ENCODE data around the gene CEP63.

The CEP63 gene

DNA sequence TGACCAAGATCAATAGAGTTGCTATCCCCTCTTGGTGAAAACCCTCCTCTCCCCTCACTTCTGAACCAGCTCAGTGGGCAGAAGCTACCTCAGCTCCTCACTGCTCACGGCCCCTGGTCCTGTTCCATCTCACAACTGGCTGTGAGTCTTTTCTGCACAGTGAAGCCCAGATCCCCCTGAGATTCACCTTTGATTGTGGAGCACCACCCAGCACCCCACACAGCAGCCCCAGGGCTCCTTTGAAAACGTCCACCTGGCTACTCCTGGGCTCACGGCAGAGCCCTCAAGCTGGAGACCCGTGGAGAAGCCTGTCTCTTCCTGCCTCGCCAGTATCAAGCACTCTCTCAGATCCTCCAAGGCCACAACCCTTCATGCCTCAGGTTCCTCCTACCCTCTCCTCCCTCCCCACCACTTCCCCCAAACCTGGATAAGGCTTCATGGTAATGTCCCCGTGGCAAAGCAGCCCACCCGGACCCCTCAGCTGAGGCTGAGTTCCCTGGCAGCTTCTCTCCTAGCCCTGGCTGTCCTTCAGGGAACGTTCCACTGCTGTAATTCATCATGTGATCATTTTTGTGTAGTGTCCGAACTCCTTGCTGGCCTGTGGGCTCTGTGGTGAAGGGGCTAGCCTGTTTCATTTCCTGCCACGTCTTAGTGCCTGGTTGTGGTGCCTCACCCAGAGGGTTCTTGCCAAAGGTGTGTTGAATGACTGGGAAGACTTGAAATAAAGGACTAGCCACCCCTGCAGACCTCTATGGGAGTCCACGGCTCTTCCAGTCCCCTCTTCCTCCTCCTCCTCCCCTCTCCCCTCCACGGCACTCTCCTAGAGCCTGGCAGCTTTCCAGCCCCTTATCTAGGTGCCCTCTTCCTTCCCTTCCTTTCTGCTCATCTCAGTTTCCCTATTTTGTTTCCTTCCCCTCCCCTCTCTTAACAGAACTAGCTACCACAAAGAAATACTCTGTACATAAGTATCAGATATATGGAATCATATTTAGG is 120.5 kb downstream of the CEP63 start:
- TF ChIP-seq, protein P1, sequence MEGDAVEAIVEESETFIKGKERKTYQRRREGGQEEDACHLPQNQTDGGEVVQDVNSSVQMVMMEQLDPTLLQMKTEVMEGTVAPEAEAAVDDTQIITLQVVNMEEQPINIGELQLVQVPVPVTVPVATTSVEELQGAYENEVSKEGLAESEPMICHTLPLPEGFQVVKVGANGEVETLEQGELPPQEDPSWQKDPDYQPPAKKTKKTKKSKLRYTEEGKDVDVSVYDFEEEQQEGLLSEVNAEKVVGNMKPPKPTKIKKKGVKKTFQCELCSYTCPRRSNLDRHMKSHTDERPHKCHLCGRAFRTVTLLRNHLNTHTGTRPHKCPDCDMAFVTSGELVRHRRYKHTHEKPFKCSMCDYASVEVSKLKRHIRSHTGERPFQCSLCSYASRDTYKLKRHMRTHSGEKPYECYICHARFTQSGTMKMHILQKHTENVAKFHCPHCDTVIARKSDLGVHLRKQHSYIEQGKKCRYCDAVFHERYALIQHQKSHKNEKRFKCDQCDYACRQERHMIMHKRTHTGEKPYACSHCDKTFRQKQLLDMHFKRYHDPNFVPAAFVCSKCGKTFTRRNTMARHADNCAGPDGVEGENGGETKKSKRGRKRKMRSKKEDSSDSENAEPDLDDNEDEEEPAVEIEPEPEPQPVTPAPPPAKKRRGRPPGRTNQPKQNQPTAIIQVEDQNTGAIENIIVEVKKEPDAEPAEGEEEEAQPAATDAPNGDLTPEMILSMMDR (IDR thresholded peaks at IDR 0.05; ENCODE audit: poor library complexity, severe bottlenecking): no peak

DNA sequence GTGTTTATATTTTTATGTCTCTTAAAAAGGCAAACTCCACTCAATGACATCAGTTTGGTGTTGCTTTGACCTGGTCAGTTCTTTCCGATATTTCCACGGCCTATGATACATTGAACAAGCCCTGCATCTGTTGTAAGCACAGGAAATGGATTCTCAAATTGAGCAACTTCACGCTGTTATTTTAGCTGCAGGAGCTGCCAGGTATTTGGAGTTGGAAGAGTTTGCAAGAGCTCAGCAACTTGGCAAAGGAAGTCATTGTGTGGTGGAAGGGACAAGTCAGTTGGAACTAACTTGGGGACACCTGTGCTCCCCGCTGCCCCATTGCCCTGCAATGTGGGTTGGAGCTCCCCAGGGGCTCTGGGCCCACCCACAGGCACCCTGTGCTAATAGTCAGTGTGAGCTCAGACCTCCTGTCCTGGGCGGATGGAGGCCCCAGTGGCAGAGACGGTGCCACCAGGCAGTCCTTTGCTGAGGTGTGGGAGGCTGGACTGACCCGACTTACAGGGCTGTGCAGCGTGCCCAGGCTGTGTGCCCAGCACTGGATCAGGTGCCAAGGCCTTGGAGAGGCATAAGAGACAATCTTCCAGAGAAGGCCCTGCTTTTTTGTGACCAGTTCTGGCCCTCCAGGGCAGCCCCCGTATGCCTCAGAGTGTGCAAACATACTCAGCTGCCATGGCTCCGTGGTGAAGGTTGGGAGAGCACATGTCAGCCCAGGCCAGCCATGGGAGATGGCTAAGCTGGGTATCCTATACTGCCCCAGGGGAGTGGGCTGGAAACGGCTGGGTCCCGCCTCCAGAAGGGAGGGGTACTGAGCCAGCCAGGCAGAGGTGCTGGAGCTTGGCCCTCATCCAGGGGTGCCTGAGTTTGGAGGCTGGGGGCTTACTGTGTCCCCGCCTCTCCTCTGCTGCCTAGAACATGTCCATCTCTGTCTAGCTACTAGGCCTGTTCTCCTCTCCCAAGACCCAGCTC is 121.5 kb downstream of the CEP63 start:
- ATAC-seq (ENCODE audit: low read depth) (no peak), DNase-seq (ENCODE audit: low spot score) (no peak)
- TF ChIP-seq, protein P1 (IDR thresholded peaks at IDR 0.05; ENCODE audit: poor library complexity, severe bottlenecking): no peak
- H3K27ac ChIP-seq (ENCODE audit: poor library complexity, severe bottlenecking): no peak overlapping the region
- H3K4me3 ChIP-seq (ENCODE audit: severe bottlenecking): no peak overlapping the region
- H3K4me1 ChIP-seq (ENCODE audit: insufficient read depth, poor library complexity, severe bottlenecking): no peaks in the 10 kb centered on the region
- no peaks in the 10 kb centered on the region for H3K36me3 ChIP-seq (ENCODE audit: low read depth)
- no peaks in the 10 kb centered on the region for H3K27me3 ChIP-seq (ENCODE audit: insufficient read depth, poor library complexity, severe bottlenecking)
- no peaks in the 10 kb centered on the region for H3K9me3 ChIP-seq (ENCODE audit: severe bottlenecking)

More for the DNA sequence above, 120.5 kb downstream of the CEP63 start:
- H3K36me3 ChIP-seq (ENCODE audit: low read depth): no peaks in the 10 kb centered on the region
- no peak overlapping the region for H3K4me3 ChIP-seq (ENCODE audit: severe bottlenecking)
- ATAC-seq (ENCODE audit: low read depth) (no peak), DNase-seq (ENCODE audit: low spot score) (no peak)
- no peaks in the 10 kb centered on the region for H3K9me3 ChIP-seq (ENCODE audit: severe bottlenecking)
- no peaks in the 10 kb centered on the region for H3K4me1 ChIP-seq (ENCODE audit: insufficient read depth, poor library complexity, severe bottlenecking)
- no peaks in the 10 kb centered on the region for H3K27me3 ChIP-seq (ENCODE audit: insufficient read depth, poor library complexity, severe bottlenecking)
- H3K27ac ChIP-seq (ENCODE audit: poor library complexity, severe bottlenecking): no peak overlapping the region

DNA sequence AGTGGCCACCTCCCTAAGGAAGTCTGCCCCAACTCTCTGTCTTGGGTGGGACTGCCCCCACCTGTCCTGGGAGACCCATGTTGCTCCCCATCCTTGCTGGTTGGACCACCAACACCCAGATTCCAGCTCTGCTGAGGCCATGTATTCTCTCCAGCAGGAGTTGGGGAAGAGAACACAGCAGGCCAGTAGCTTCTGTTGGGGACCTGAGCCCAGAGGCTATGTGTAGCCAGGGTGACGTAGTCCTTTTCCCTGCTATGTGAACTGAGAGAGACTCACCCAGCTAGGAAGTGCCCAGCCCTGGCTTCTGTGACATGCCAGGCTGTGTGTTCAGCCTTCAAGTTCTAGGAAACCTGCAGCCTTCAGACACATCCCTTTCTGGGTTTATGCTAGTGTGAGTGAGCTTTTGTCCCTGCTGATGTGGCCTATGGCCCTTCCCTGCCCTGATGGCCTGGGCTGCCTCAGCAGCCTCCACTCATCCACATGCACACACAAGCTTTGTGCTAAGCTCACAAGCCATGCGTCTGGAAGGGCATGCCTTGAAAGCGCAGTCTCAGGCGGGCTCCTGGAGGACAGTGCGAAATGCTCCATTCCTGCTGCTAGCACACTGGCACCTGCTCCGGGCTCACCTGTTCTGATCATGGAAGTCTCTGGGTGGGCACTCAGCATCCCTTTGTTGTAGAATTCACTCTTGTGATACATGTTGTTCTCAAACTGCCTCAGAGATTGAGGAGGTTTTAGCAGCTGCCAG is 122.3 kb downstream of the CEP63 start:
- Histone ChIP-seq H3K4me1 (ENCODE audit: insufficient read depth, poor library complexity, severe bottlenecking) (no peaks in the 10 kb centered on the region), H3K27ac (ENCODE audit: poor library complexity, severe bottlenecking) (no peak overlapping the region), H3K27me3 (ENCODE audit: insufficient read depth, poor library complexity, severe bottlenecking) (no peaks in the 10 kb centered on the region), H3K36me3 (ENCODE audit: low read depth) (no peaks in the 10 kb centered on the region), H3K9me3 (ENCODE audit: severe bottlenecking) (no peaks in the 10 kb centered on the region), H3K4me3 (ENCODE audit: severe bottlenecking) (no peak overlapping the region)
- no peak for ATAC-seq (ENCODE audit: low read depth)
- no peak for DNase-seq (ENCODE audit: low spot score)
- TF ChIP-seq, protein P1 (IDR thresholded peaks at IDR 0.05; ENCODE audit: poor library complexity, severe bottlenecking): no peak

DNA sequence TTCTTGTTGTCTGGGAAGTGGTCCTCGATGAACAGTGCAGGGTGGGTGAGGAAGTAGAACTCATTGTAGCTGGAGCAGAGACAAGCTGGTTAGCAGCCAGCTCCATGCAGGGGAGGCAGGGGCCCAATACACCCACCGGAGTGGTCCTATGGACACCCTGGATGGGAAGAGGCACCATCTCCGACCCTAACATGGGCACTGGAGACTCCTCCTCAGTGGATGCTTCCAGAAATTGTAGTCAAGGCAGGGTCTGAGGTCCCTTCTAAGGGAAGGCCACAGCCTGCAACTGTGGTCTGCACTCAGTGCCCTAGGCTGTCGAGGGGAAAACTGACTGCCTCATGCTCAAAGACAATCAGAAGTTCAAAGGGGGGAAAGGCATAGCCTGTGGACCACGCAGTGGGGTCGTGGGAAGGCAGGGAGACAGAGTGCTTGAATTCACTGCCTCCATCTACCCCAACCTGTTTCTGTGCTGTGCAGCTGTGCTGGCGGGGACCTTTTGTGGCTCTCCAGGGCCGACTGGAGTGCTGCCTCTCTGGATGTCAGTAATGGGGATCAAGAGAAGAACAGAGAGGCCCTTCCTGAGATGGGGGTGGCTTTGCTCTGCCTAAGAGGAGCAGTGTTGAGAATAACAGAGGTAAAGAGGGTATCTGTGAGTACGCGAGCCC is 123.0 kb downstream of the CEP63 start:
- H3K27ac ChIP-seq (ENCODE audit: poor library complexity, severe bottlenecking): no peak overlapping the region
- no peaks in the 10 kb centered on the region for H3K27me3 ChIP-seq (ENCODE audit: insufficient read depth, poor library complexity, severe bottlenecking)
- H3K4me3 ChIP-seq (ENCODE audit: severe bottlenecking): no peak overlapping the region
- ATAC-seq (ENCODE audit: low read depth) (no peak), DNase-seq (ENCODE audit: low spot score) (no peak)
- H3K9me3 ChIP-seq (ENCODE audit: severe bottlenecking): no peaks in the 10 kb centered on the region
- no peaks in the 10 kb centered on the region for H3K4me1 ChIP-seq (ENCODE audit: insufficient read depth, poor library complexity, severe bottlenecking)
- TF ChIP-seq, protein P1 (IDR thresholded peaks at IDR 0.05; ENCODE audit: poor library complexity, severe bottlenecking): no peak
- H3K36me3 ChIP-seq (ENCODE audit: low read depth): no peaks in the 10 kb centered on the region

Measured in RWPE2 (cell line).